Subcutaneous abdominal adipose tissue (tissue), 5 donors: ENCODE measurements around the gene PAPLN.

Experiments
- H3K27ac ChIP-seq: one replicate; pipeline ENCODE4 v1.7.0; 2013; ENCODE audit warnings: low read depth, mild to moderate bottlenecking, inconsistent platforms, low read length, moderate library complexity
- H3K27me3 ChIP-seq, 5 donors: one replicate each; pipeline ENCODE4 v1.7.0; 2013; ENCODE audit warnings: low read length in 5 of 5, inconsistent platforms in 1 of 5; ENCODE audit not compliant: control insufficient read depth in 5 of 5, insufficient read depth in 4 of 5
- H3K36me3 ChIP-seq, 5 donors: one replicate each; pipeline ENCODE4 v1.7.0; 2013; ENCODE audit warnings: low read length in 5 of 5; ENCODE audit not compliant: control insufficient read depth in 5 of 5, insufficient read depth in 5 of 5
- H3K4me1 ChIP-seq, 5 donors: one replicate each; pipeline ENCODE4 v1.7.0; 2013; ENCODE audit warnings: low read length in 5 of 5, mild to moderate bottlenecking in 3 of 5, moderate library complexity in 1 of 5; ENCODE audit not compliant: control insufficient read depth in 5 of 5, insufficient read depth in 5 of 5
- H3K4me3 ChIP-seq, 5 donors: one replicate each; pipeline ENCODE4 v1.7.0; 2013; ENCODE audit warnings: low read length in 5 of 5, low read depth in 1 of 5
- H3K9ac ChIP-seq, 5 donors: one replicate each; pipeline ENCODE4 v1.7.0; 2013; ENCODE audit warnings: low read length in 5 of 5, mild to moderate bottlenecking in 4 of 5, moderate library complexity in 3 of 5
- H3K9me3 ChIP-seq, 5 donors: one replicate each; pipeline ENCODE4 v1.7.0; 2013; ENCODE audit warnings: low read length in 5 of 5; ENCODE audit not compliant: control insufficient read depth in 5 of 5
- donor health status: healthy.
- donor health status: healthy.
- donor health status: healthy.
- donor health status: healthy.
- donor health status: healthy.

The PAPLN gene

DNA sequence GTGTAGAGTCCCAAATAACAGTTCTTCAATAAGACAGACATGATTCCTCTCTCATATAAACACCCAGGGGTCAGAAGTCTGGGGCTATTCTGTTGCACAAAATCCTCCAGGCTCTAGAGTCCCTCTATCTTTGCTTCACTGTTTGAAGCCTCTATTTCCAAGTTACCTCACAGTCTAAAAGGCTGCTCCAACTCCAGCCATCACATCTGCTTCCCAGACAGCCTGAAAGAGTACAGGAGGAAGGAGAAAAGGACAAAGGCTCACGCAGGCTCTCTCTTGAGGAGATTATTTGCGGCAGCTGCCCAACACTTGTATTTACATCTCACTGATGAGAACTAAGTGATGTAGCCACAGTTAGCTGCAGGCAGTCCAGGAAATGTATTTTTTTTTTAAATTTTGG is 6.4 kb downstream of the PAPLN start:
- Histone ChIP-seq H3K9me3 (no peaks in the 10 kb centered on the region), H3K4me3 (no peak overlapping the region), H3K27ac (no peak overlapping the region), H3K9ac (peak overlapping the region in 1 of 5 donors; percentile 16), H3K4me1 (peaks cover 6 to 56% (median 42%) of the 10 kb centered on the region in 5 donors), H3K27me3 (peaks cover 0 to 7% (median 0%) of the 10 kb centered on the region in 5 donors), H3K36me3 (no peaks in the 10 kb centered on the region)

GRCh38 chr14:73244541-73245290 is 7.4 kb downstream of the PAPLN start:
- H3K4me3 ChIP-seq = peak overlapping the region in 3 of 5 donors; percentile 57 to 70 (median 68)
- H3K36me3 ChIP-seq = no peaks in the 10 kb centered on the region
- H3K4me1 ChIP-seq = peaks cover 3 to 46% (median 32%) of the 10 kb centered on the region in 5 donors
- no peak overlapping the region for H3K9ac ChIP-seq
- H3K9me3 ChIP-seq = no peaks in the 10 kb centered on the region
- H3K27me3 ChIP-seq = peaks cover 0 to 5% (median 0%) of the 10 kb centered on the region in 5 donors
- H3K27ac ChIP-seq = no peak overlapping the region

DNA sequence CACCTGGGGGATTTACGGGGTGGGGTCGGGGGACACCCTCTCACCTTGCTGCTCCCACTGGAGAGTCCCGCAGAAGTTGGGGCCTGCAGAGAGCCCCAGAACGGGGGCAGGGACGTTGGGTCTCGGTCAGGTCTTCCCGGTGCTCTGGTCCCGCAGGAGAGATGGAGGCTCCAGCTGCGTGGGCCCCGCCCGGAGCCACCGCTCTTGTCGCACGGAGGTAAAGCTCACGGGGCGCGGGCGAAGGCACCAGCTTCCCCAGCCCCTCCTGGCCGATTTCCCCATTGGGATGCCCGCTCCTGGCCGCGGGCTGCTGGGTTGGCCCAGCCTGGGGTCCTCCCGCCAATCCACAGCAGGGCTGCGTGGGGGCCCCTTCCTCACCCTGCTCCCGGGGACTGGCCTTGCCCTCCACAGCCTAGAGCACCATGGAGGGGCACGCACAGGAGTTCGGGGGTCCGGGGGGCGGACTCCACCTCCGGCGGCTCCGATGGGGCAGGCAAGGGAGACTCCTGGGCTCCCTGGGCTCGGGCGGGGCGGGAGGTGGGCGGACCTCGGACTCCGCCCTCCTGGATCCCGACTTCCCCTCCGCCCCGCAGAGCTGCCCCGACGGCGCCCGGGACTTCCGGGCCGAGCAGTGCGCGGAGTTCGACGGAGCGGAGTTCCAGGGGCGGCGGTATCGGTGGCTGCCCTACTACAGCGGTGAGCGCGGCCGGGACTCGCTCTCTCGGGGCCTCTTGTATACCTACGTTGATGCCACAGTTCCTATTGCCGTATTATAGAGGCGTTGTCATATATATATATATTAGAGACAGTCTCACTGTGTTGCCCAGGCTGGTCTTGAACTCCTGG is 8.4 kb downstream of the PAPLN start:
- Histone ChIP-seq H3K27me3 (peaks cover 0 to 5% (median 0%) of the 10 kb centered on the region in 5 donors), H3K27ac (no peak overlapping the region), H3K9ac (peak overlapping the region in 4 of 5 donors; percentile 20 to 79 (median 54)), H3K4me3 (peak overlapping the region; percentile 36 to 70 (median 59)), H3K36me3 (peaks cover 0 to 2% (median 0%) of the 10 kb centered on the region in 5 donors), H3K4me1 (peaks cover 3 to 38% (median 27%) of the 10 kb centered on the region in 5 donors), H3K9me3 (no peaks in the 10 kb centered on the region)

GRCh38 chr14:73246387-73247150 is 9.3 kb downstream of the PAPLN start:
- Histone ChIP-seq H3K9ac (peak overlapping the region in 2 of 5 donors; percentile 55 to 79), H3K4me1 (peaks cover 3 to 29% (median 27%) of the 10 kb centered on the region in 5 donors), H3K27ac (no peak overlapping the region), H3K27me3 (no peaks in the 10 kb centered on the region), H3K36me3 (peaks cover 0 to 8% (median 0%) of the 10 kb centered on the region in 5 donors), H3K4me3 (peak overlapping the region; percentile 36 to 70 (median 59)), H3K9me3 (no peaks in the 10 kb centered on the region)

GRCh38 chr14:73248108-73248868 is 11.0 kb downstream of the PAPLN start:
- no peak overlapping the region for H3K27ac ChIP-seq
- H3K9ac ChIP-seq = no peak overlapping the region
- peaks cover 0 to 22% (median 16%) of the 10 kb centered on the region in 5 donors for H3K4me1 ChIP-seq
- no peaks in the 10 kb centered on the region for H3K27me3 ChIP-seq
- H3K9me3 ChIP-seq = no peaks in the 10 kb centered on the region
- peaks cover 0 to 8% (median 0%) of the 10 kb centered on the region in 5 donors for H3K36me3 ChIP-seq
- H3K4me3 ChIP-seq = no peak overlapping the region

- H3K9me3 ChIP-seq = no peaks in the 10 kb centered on the region
- H3K4me1 ChIP-seq = peaks cover 0 to 22% (median 16%) of the 10 kb centered on the region in 5 donors
- H3K36me3 ChIP-seq = peaks cover 0 to 9% (median 0%) of the 10 kb centered on the region in 5 donors
- no peak overlapping the region for H3K27ac ChIP-seq
- no peaks in the 10 kb centered on the region for H3K27me3 ChIP-seq
- H3K9ac ChIP-seq = no peak overlapping the region
- no peak overlapping the region for H3K4me3 ChIP-seq
Measured at GRCh38 chr14:73249108-73249507, 11.8 kb downstream of the PAPLN start.

DNA sequence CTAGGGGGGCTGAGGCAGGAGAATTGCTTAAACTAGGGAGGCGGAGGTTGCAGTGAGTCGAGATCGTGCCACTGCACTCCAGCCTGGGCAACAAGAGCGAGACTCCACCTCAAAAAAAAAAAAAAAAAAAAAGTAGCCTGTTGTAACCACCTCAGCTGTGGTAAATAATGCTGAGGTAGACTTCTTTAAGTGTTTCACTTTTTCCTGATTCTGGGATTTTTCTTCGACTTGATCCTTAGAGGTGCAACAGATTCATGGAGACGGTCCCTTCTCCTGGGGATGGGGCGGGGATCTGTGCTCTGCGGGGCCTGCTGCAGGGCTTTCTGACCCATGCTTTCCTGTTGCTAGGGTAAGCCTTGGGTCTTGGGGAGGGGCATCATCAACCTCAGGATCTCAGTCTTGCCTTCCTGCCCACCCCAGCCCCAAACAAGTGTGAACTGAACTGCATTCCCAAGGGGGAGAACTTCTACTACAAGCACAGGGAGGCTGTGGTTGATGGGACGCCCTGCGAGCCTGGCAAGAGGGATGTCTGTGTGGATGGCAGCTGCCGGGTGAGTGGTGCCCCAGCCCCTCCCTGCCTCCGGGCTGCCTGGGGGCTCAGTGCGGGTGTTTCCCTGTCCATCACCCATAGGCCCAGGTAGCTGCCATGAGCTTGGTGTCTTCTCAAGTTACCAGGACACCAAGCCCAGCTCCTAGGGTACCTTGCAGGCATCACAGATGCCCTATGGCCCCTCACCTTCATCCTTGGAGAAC is 12.4 kb downstream of the PAPLN start:
- Histone ChIP-seq H3K4me1 (peaks cover 0 to 22% (median 16%) of the 10 kb centered on the region in 5 donors), H3K27me3 (no peaks in the 10 kb centered on the region), H3K9me3 (no peaks in the 10 kb centered on the region), H3K36me3 (peaks cover 0 to 15% (median 0%) of the 10 kb centered on the region in 5 donors), H3K9ac (no peak overlapping the region), H3K27ac (no peak overlapping the region), H3K4me3 (no peak overlapping the region)

GRCh38 chr14:73250317-73250713 is 13.0 kb downstream of the PAPLN start:
- H3K4me3 ChIP-seq = no peak overlapping the region
- peaks cover 0 to 17% (median 0%) of the 10 kb centered on the region in 5 donors for H3K36me3 ChIP-seq
- H3K9ac ChIP-seq = no peak overlapping the region
- no peaks in the 10 kb centered on the region for H3K27me3 ChIP-seq
- H3K4me1 ChIP-seq = peaks cover 0 to 17% (median 13%) of the 10 kb centered on the region in 5 donors
- H3K9me3 ChIP-seq = no peaks in the 10 kb centered on the region
- no peak overlapping the region for H3K27ac ChIP-seq
